GM23338 (cell line): ENCODE measurements around the gene TMEM88. TPM values are rescaled to one million over a fixed set of nuclear protein-coding genes. Genes with fewer than 3 reads are reported as not detected.

Source experiments
- ATAC-seq: fragments of 200-7000 bp; cut with Tn5 transposase; 3 replicates; pipeline ENCODE4 v1.9.1; 2020
- DNase-seq: peaks from one replicate; pipeline ENCODE4 v3.0.0-alpha.2; 2015; ENCODE audit warnings: low spot score
- H2AFZ ChIP-seq: fragments of 200-600 bp; sonication (generic); 2 replicates; pipeline ENCODE4 v1.8.0; 2016; ENCODE audit warnings: antibody characterized with exemption, mild to moderate bottlenecking, moderate library complexity
- H3F3A ChIP-seq: fragments of 200-600 bp; sonication (generic); replicated peaks from 2 replicates; pipeline ENCODE4 v1.8.0; 2017; ENCODE audit warnings: antibody characterized with exemption, mixed run types, low read depth
- H3K27ac ChIP-seq: fragments of 200-600 bp; sonication (generic); 2 replicates; pipeline ENCODE4 v1.6.1; 2016; ENCODE audit warnings: low read depth
- H3K27me3 ChIP-seq: fragments of 200-600 bp; sonication (generic); 2 replicates; pipeline ENCODE4 v1.8.0; 2016; ENCODE audit warnings: mild to moderate bottlenecking, mixed run types, moderate library complexity; ENCODE audit not compliant: insufficient read depth
- H3K36me3 ChIP-seq: fragments of 200-600 bp; sonication (generic); 2 replicates; pipeline ENCODE4 v1.8.0; 2016; ENCODE audit warnings: mild to moderate bottlenecking; ENCODE audit not compliant: insufficient read depth
- H3K4me1 ChIP-seq: fragments of 200-600 bp; sonication (generic); 2 replicates; pipeline ENCODE4 v1.8.0; 2016; ENCODE audit warnings: mild to moderate bottlenecking, moderate library complexity; ENCODE audit not compliant: insufficient read depth
- H3K4me2 ChIP-seq: fragments of 200-600 bp; sonication (generic); 2 replicates; pipeline ENCODE4 v1.7.1; 2017; ENCODE audit warnings: mixed run types
- H3K4me3 ChIP-seq: fragments of 200-600 bp; sonication (generic); 2 replicates; pipeline ENCODE4 v1.6.1; 2016; ENCODE audit warnings: mixed run types
- H3K79me2 ChIP-seq: fragments of 200-600 bp; sonication (generic); replicated peaks from 2 replicates; pipeline ENCODE4 v1.8.0; 2017; ENCODE audit warnings: mild to moderate bottlenecking; ENCODE audit not compliant: insufficient read depth
- H3K9me2 ChIP-seq: fragments of 200-600 bp; sonication (generic); 2 replicates; pipeline ENCODE4 v1.8.0; 2017; ENCODE audit not compliant: insufficient read depth
- H4K20me1 ChIP-seq: fragments of 200-600 bp; sonication (generic); replicated peaks from 2 replicates; pipeline ENCODE4 v1.8.0; 2017; ENCODE audit warnings: mild to moderate bottlenecking; ENCODE audit not compliant: insufficient read depth
- H3K27ac Mint-ChIP-seq: 2 replicates; pipeline ENCODE4 v1.8.0; 2020; ENCODE audit warnings: inconsistent platforms, mild to moderate bottlenecking, moderate library complexity, mixed read lengths
- H3K27me3 Mint-ChIP-seq: 3 replicates; pipeline ENCODE4 v1.8.0; 2022; ENCODE audit warnings: low read depth, mild to moderate bottlenecking, moderate library complexity, mixed read lengths, inconsistent platforms; ENCODE audit not compliant: insufficient read depth, poor library complexity
- H3K36me3 Mint-ChIP-seq: 3 replicates; pipeline ENCODE4 v1.8.0; 2021; ENCODE audit warnings: low read depth, mild to moderate bottlenecking, inconsistent platforms, moderate library complexity, mixed read lengths
- H3K4me1 Mint-ChIP-seq: 3 replicates; pipeline ENCODE4 v1.8.0; 2020; ENCODE audit warnings: mild to moderate bottlenecking, inconsistent platforms, mixed read lengths
- H3K4me3 Mint-ChIP-seq: 3 replicates; pipeline ENCODE4 v1.8.0; 2021; ENCODE audit warnings: moderate library complexity, mild to moderate bottlenecking, inconsistent platforms, mixed read lengths
- H3K9me3 Mint-ChIP-seq: 3 replicates; pipeline ENCODE4 v1.8.0; 2020; ENCODE audit warnings: moderate library complexity, mild to moderate bottlenecking, inconsistent platforms, mixed read lengths
- CREB1 ChIP-seq: fragments of 250-450 bp; sonication (Bioruptor Pico); IDR thresholded peaks from 2 replicates; pipeline ENCODE4 v1.5.0; 2020; ENCODE audit warnings: low read depth, mild to moderate bottlenecking, moderate library complexity
- EZH2 ChIP-seq: fragments of 200-600 bp; sonication (generic); IDR thresholded peaks from one replicate; pipeline ENCODE4 v1.8.0; 2017; ENCODE audit warnings: antibody characterized with exemption, mild to moderate bottlenecking, low read depth; ENCODE audit not compliant: unreplicated experiment
- JUNB ChIP-seq: IDR thresholded peaks from one replicate; pipeline ENCODE4 v1.6.1; 2016; ENCODE audit warnings: antibody characterized with exemption; ENCODE audit not compliant: unreplicated experiment
- STAT1 ChIP-seq: IDR thresholded peaks from one replicate; pipeline ENCODE4 v1.6.1; 2016; ENCODE audit warnings: antibody characterized with exemption; ENCODE audit not compliant: unreplicated experiment
- ZNF114 ChIP-seq: fragments of 250-450 bp; sonication (Bioruptor Pico); IDR thresholded peaks from 2 replicates; pipeline ENCODE4 v1.5.0; 2020; ENCODE audit warnings: mild to moderate bottlenecking, moderate library complexity
- ZNF331 ChIP-seq: fragments of 250-450 bp; sonication (Bioruptor Pico); IDR thresholded peaks from 2 replicates; pipeline ENCODE4 v1.5.0; 2020; ENCODE audit warnings: low read depth, mild to moderate bottlenecking, moderate library complexity
- polyA plus RNA-seq: library from polyadenylated mRNA; unstranded; fragments of >200 nt; fragmentation: Nextera tagmentation; extraction: Ambion mirVana; gene quantifications from 2 replicates; pipeline ENCODE4 v1.2.1, GENCODE V29; 2016
- total RNA-seq: library from RNA; depleted of rRNA; stranded (reverse); fragments of >200 nt; shearing (Covaris generic); gene quantifications from 2 replicates; pipeline ENCODE4 v1.2.3, GENCODE V29; 2014
- TF ChIP-seq, protein P1 (sequence below): IDR thresholded peaks from one replicate; pipeline ENCODE4 v1.6.1; 2018; ENCODE audit warnings: antibody characterized with exemption; ENCODE audit not compliant: unreplicated experiment

The TMEM88 gene
- total and polyA plus RNA-seq, 2 experiments from 2014 or later = 0.58 to 0.97 TPM

DNA sequence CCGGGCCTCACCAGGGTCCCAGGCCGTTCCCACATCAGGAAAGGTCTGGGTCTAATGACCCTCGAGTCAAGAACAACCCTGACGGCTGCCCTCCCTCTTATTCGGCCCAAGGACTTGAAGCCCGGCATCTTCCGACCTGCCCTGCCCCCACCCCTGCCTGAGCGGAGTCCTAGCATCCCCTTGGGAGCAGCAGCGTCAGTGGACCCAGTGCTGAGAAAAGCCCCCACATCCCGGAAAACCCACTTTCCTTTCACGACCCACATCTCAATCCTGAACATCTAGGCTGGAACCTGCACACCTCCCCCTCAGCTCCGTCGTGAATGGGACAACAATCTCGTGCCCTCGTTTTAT, 769 bp downstream of the TMEM88 start:
- no peak for DNase-seq

GRCh38 chr17:7856011-7856810, 1.3 kb downstream of the TMEM88 start:
- Mint-ChIP-seq H3K27me3 (peaks cover 20% of the 10 kb centered on the region), H3K4me1 (peaks cover 29% of the 10 kb centered on the region), H3K27ac (no peak overlapping the region), H3K36me3 (no peaks in the 10 kb centered on the region; the same call in 1 of the 3 replicates), H3K9me3 (no peaks in the 10 kb centered on the region; the same call in 2 of the 3 replicates), H3K4me3 (no peak overlapping the region)
- H2AFZ ChIP-seq = peak overlapping the region; percentile 30; the same call in 1 of the 2 replicates
- H3K27me3 ChIP-seq = peaks cover 56% of the 10 kb centered on the region
- no peak overlapping the region for H3K27ac ChIP-seq
- peaks cover 43% of the 10 kb centered on the region for H3K4me1 ChIP-seq
- H3K36me3 ChIP-seq = no peaks in the 10 kb centered on the region; the same call in 1 of the 2 replicates
- H3F3A ChIP-seq = peaks cover 21% of the 10 kb centered on the region; the same call in 1 of the 2 replicates
- ATAC-seq (no peak), DNase-seq (no peak)
- TF ChIP-seq EZH2 (peak; percentile 29), STAT1 (no peak)
- H4K20me1 ChIP-seq = peaks cover 10% of the 10 kb centered on the region
- H3K9me2 ChIP-seq = no peaks in the 10 kb centered on the region
- H3K79me2 ChIP-seq = peaks cover 7% of the 10 kb centered on the region
- peak overlapping the region; percentile 55 for H3K4me3 ChIP-seq
- H3K4me2 ChIP-seq = peak overlapping the region; percentile 89

More for the DNA sequence above, 769 bp downstream of the TMEM88 start:
- Histone ChIP-seq H3K4me1 (peaks cover 43% of the 10 kb centered on the region), H3K9me2 (no peaks in the 10 kb centered on the region), H3K79me2 (peaks cover 7% of the 10 kb centered on the region), H3K36me3 (no peaks in the 10 kb centered on the region; the same call in 1 of the 2 replicates), H3K27ac (no peak overlapping the region), H3K27me3 (peaks cover 61% of the 10 kb centered on the region), H3K4me2 (peak overlapping the region; percentile 89), H3K4me3 (peak overlapping the region; percentile 55), H2AFZ (no peak overlapping the region), H3F3A (peaks cover 21% of the 10 kb centered on the region; the same call in 1 of the 2 replicates), H4K20me1 (peaks cover 10% of the 10 kb centered on the region)
- Mint-ChIP-seq H3K36me3 (no peaks in the 10 kb centered on the region; the same call in 1 of the 3 replicates), H3K4me1 (peaks cover 33% of the 10 kb centered on the region), H3K9me3 (no peaks in the 10 kb centered on the region; the same call in 2 of the 3 replicates), H3K27ac (no peak overlapping the region), H3K4me3 (no peak overlapping the region), H3K27me3 (peaks cover 24% of the 10 kb centered on the region)
- TF ChIP-seq, protein P1, sequence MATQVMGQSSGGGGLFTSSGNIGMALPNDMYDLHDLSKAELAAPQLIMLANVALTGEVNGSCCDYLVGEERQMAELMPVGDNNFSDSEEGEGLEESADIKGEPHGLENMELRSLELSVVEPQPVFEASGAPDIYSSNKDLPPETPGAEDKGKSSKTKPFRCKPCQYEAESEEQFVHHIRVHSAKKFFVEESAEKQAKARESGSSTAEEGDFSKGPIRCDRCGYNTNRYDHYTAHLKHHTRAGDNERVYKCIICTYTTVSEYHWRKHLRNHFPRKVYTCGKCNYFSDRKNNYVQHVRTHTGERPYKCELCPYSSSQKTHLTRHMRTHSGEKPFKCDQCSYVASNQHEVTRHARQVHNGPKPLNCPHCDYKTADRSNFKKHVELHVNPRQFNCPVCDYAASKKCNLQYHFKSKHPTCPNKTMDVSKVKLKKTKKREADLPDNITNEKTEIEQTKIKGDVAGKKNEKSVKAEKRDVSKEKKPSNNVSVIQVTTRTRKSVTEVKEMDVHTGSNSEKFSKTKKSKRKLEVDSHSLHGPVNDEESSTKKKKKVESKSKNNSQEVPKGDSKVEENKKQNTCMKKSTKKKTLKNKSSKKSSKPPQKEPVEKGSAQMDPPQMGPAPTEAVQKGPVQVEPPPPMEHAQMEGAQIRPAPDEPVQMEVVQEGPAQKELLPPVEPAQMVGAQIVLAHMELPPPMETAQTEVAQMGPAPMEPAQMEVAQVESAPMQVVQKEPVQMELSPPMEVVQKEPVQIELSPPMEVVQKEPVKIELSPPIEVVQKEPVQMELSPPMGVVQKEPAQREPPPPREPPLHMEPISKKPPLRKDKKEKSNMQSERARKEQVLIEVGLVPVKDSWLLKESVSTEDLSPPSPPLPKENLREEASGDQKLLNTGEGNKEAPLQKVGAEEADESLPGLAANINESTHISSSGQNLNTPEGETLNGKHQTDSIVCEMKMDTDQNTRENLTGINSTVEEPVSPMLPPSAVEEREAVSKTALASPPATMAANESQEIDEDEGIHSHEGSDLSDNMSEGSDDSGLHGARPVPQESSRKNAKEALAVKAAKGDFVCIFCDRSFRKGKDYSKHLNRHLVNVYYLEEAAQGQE = no peak
- TF ChIP-seq JUNB = no peak
- no peak for TF ChIP-seq ZNF331 (CRISPR knock-in tag)
- no peak for TF ChIP-seq ZNF114 (CRISPR knock-in tag)
- no peak for TF ChIP-seq CREB1 (CRISPR knock-in tag)
- no peak for ATAC-seq
